GM18858 (cell line): Measurements from ENCODE around the gene SLC35E1.

Experiments
- ATAC-seq: cut with Tn5 transposase; IDR thresholded peaks from one replicate; pipeline ENCODE4 v1.9.1; 2021; ENCODE audit not compliant: unreplicated experiment

Gene SLC35E1

DNA sequence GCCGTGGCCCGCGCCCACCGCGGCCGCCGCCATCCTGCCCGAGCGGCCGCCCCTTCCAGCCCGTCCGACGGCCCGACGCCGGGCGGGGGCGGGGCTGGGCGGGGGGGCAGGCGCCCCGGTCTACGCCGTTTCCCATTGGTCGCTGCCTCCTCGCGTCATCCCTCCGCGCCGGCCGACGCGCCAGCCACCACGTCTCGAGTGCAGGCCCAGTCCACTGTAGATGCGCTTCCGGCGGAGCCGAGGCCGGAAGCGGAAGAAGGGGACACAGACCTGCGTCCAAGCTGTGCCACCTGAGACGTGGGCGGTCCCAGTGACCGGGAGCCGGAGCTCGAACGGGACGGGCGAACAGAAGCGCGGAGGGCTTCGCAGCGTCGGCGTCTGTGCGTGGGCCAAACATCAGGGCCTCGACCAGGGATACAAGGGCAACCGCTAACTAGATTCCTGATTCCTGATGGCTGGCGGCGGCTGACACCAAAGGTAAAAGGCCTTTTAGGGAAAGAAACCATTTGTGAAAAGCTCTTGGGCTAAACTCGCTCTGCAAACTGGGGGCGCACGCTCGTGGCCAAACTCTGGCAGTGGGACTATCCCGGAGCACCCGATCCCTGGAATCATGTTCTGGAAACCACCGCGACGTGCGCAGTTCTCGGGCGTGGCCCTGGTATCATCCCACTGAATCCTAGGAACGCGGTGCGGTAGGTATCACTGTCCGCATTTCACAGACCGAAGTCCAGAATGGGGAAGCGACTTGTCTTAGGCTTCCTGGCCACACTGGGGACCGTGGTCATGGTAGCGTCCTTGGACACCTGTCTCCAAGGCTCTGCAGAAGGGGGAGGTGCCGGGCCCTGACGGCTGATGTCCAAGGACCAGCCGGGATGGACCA is at the start of gene SLC35E1:
SLC35E1 (minus strand) TSS at position 84 of the 880 bp plus-strand sequence; CDS start at position 33, 51 bp downstream.
- peak; percentile 55 for ATAC-seq

- ATAC-seq, result no peak
These were observed 49.1 kb upstream of the SLC35E1 start for GRCh38 chr19:16621165-16621800.

GRCh38 chr19:16620584-16620983 is 48.4 kb upstream of the SLC35E1 start:
- no peak for ATAC-seq

DNA sequence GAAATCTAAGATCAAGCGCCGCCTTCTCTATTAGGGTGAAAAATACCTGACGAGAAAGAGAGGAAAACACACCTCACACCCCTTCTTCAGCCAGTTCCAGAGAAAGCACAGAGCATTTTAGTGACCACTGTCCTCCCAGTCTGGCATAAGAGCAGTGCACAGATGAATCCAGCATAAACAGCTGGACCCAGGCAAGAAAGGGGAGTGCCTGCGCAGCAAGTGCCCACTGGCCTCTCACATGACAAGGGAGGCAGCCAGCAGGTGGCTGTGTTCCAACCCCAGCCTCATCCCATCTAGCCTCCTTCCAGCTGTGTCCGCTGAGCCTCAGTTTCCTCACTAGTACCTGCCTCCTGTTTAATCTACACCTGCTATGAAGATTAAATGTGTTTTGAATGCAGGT is 47.8 kb upstream of the SLC35E1 start:
- ATAC-seq, result no peak

GRCh38 chr19:16619457-16619856 is 47.2 kb upstream of the SLC35E1 start:
- ATAC-seq, result no peak

DNA sequence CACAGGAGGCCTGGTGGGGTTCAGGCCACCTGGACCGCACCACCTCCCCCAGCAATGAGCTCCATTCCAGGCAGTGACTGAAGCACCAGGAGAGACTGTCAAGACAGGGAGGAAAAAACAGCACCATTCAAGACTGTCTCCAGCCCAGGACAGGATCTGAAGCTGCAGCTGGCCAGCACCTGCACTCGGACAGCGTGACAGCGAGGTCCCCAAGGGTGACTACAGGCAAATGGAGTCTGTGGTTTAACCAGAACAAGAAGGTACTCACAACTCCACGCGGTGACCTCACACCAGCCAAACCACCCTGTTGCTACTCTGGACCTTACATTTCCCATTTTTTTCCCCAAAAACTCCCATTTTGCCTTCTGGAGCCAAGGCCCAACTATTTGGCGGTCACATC is 46.0 kb upstream of the SLC35E1 start:
- no peak for ATAC-seq

DNA sequence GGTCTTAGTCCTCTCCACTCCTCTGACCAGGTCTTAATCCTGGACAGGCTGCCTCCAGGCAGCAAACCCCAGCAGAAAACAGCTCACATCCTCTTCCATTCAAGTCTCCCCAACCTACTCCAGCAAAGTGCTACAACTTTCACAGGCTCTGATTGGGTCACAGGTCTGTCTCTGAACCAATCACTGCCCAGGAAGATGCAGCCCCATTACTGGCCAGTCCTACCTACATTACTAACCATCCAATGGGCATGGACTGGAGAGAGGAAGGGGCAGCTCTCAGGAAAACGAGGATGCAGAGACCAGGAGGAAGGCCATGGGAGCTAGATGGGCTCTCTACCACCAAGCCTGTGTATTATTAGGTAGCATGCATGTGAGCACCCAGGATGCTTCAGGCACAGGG is 43.6 kb upstream of the SLC35E1 start:
- no peak for ATAC-seq

DNA sequence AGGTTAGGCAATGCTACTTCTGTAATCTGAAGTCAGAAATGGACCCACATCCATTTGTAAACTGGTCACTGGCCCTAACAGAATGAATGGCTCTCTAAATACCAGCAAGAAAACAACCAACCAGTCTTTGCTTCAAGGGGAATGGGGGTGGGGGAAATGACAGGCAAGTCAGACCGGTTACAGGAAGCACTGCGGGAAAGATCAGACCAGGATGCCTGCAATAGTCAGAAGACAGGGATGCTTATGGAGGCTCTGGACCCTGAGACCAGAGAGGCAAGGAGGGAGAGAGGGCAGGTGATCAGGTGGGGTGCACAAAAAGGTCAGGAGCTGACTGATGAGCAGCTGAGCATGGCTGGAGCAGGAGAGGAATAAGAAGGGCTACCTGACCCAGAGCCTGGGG is 42.7 kb upstream of the SLC35E1 start:
- no peak for ATAC-seq

- no peak for ATAC-seq
These were observed 41.6 kb upstream of the SLC35E1 start for GRCh38 chr19:16613841-16614240.

DNA sequence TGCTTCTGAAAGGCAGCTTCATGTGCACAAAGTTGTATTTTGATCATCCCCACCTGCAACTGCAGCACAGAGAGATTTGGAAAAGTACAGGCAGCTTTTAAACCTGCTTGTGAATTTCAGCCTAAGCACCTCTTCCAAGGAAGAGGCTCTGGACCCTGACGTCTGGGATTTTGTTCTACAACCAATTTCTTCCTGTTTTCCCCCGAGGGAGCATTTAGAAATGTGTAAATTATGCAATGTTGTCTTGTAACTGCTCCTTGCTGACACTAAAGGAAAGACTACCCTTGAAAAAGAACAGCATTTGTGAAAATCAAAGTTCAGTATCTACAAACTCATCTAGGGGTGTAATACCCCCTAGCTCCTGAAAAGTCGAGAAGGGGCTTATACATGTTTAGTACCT is 40.4 kb upstream of the SLC35E1 start:
- no peak for ATAC-seq

- ATAC-seq, result no peak
These were observed 38.9 kb upstream of the SLC35E1 start for GRCh38 chr19:16611121-16611520.

DNA sequence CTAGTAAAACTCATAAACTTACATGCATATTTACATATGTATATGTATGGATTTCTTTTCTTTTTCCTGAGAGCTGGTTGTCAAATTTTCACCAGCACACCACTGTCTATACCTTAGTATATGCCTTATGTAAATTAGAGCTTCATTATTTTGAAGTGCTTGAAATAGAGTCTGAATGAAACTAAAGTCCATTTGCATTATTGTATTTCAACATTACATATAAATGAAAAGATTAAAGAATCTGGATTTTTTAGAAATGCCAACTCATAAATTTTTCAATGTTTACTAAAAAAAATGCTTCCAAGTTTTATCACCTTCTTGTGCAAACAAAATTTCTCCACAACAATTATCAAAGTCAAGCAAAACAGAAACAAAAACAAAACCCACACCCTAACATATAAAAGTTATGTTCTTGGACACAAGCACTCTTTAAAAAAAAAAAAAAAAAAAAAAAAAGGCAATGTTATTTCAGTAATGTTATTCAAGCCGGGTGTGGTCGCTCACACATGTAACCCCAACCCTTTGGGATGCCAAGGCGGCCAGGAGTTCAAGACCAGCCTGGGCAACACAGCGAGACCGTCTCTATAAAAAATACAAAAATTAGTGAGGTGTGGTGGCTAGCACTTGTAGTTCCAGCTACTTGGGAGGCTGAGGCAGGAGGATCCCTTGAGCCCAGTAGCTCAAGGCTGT is 37.4 kb upstream of the SLC35E1 start:
- ATAC-seq, result no peak

DNA sequence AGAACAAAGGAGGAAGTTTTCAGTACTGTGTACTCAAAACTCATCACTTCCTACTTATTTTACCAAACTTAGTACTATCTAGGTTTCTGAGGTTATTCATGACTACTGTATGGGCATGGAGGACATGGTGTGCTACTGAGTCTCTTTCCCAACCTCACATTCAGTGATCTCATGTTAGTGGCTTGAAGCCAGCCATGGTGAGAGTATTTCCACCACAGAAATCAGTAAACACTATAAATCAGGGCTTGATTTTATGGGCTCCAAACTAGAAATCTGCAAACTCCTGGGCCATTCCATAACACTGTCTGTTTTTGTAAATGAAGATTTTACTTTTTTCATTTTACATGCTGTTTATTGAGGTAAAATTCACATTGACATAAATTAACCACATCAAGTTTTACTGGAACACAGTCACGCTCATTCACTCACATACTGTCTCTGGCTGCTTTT is 36.1 kb upstream of the SLC35E1 start:
- no peak for ATAC-seq

- no peak for ATAC-seq
These were observed 35.6 kb upstream of the SLC35E1 start for GRCh38 chr19:16607819-16608218.

GRCh38 chr19:16605553-16605994 is 33.4 kb upstream of the SLC35E1 start:
- no peak for ATAC-seq

- no peak for ATAC-seq
These were observed 32.9 kb upstream of the SLC35E1 start for GRCh38 chr19:16605115-16605514.

GRCh38 chr19:16604615-16605014 is 32.4 kb upstream of the SLC35E1 start:
- ATAC-seq, result no peak

DNA sequence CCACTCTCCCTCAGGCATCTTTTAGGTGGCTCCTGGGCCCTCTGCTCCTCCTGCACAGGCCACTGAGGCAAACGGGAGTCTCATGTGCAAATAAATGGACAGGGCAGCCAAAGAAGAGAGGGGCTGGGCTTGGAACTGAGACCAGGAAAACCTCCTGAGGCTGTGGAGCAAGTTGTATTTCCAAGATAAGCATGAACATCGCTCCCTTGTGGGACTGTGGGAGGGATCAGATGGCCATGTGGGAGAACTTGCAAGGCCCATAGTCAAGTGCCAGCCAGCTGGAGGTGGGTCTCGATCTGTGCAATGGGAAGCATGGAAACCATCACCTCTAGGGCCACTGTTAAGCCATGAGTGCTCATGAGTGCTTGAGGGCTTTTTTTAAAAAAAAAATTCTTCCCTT is 30.9 kb upstream of the SLC35E1 start:
- ATAC-seq, result no peak

DNA sequence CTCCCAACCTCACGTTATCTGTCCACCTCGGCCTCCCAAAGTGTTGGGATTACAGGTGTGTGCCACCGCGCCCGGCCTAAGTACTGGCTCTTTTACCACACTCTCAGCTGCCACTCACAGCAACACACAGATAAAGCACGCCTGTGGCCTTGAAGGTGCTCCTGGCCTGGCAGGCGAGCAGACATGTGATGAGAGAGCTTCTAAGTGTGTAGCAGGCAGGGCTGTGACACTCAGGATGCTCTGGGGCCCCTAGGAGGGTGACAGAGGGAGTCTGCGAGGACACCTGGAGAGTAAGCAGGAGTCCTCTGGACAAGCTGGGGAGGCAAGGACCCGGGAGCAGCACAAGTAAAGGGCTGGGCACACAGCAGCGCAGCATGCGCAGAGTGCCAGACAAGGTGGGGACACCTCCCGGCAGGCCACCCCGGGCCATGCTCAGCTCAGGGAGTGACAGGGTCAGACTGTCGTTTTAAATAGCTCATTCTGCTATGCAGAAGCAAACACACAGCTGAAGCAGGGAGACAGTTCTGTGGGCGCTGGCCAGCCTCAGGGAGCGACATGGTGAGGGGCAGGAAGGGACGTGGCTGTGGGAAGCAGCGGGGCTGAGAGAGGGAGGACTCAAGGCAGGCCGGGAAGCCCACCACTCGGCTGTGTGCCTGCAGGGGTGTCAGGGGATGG is 29.3 kb upstream of the SLC35E1 start:
- ATAC-seq, result no peak

DNA sequence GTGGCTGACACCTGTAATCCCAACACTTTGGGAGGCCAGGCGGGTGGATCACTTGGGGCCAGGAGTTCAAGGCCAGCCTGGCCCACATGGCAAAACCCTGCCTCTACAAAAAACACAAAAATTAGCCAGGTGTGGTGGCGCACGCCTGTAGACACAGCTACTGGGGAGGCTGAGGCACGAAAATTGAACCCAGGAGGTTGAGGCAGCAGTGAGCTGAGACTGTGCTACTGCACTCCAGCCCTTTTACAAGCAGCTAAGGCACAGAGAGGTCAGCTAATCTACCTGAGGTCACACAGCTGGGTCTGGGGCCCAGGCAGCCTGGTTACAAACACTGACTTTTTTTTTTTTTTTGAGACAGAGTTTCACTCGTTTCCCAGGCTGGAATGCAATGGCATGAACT is 28.6 kb upstream of the SLC35E1 start:
- no peak for ATAC-seq
